NCI-H2081 treated with DMSO at 0.1 percent for 48 hours (cell line): Measurements from ENCODE around the gene FAM83C.
"Not testable (repeated sequence)": the region's sequence is repeated elsewhere in the genome, so short reads cannot be mapped to it uniquely, and the experiment has no call there.

Experiments used
- DNase-seq: peaks from one replicate; lab custom pipeline; 2025; lab: John Stamatoyannopoulos, UW

Gene FAM83C

DNA sequence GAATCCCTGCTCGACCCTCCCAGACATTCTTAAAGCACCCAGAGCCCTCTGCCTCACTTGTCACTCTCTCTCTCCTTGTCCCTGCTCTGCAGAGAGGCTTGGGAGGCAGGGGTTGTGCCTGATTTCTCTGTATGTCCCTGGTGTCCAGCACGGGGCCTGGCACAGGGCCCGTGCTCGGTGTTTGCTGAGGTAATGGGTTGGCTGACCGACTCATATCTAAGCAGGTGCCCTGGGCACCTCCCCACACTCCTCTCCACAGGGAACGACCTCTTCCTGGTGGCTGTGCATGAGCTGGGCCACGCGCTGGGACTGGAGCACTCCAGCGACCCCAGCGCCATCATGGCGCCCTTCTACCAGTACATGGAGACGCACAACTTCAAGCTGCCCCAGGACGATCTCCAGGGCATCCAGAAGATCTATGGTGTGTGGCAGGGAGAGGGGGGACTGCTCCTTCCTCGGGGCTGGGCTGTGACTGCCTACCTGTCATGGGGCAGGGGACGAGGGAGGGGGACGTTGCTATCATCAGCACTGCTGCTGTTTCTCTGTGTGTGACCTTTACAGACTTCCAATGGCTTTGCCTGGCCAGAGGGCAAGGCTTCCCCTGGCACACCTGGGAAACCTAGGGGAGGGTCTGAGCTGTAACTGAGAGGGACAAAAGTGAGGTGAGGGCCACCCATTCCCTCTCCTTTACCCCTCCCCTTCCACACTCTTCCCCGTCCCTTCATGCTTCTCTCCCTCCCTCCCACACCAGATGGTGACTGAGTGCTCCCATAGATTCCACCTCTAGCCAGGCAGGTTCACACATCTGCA, 28.5 kb downstream of the FAM83C start:
- DNase-seq = no peak

DNA sequence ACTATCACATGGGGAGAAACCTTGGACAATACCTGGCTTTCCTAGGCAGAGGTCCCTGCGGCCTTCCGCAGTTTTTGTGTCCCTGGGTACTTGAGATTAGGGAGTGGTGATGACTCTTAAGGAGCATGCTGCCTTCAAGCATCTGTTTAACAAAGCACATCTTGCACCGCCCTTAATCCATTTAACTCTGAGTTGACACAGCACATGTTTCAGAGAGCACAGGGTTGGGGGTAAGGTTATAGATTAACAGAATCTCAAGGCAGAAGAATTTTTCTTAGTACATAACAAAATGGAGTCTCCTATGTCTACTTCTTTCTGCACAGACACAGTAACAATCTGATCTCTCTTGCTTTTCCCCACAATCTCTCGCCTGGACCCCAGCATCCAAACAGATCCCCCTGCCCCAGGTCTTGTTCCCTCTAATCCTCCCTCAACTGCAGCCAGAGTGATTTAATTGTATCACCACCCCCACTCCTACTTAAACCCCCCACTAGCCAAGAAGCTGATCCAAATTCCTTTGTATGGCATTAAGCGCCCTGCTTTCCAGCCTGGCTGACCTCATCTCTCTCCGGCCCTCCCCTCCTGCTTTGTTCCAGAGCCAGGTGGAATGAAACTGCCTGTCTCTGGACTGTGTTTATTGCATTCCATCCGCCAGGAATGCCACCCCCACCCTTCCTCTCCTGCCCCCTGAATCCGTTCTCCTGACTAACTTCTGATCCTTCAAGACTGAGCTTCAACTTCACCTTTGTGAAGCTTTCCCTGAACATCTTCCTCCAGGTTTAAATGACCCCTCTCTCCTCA, 29.3 kb downstream of the FAM83C start:
- not testable (repeated sequence) for DNase-seq

DNA sequence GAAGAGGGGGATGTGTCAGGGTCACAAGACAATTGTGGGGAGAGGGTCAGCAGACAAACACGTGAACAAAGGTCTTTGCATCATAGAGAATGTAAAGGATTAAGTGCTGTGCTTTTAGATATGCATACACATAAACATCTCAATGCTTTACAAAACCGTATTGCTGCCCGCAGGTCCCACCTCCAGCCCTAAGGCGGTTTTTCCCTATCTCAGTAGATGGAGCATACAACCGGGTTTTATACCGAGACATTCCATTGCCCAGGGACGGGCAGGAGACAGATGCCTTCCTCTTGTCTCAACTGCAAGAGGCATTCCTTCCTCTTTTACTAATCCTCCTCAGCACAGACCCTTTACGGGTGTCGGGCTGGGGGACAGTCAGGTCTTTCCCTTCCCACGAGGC, 29.9 kb downstream of the FAM83C start:
- not testable (repeated sequence) for DNase-seq

DNA sequence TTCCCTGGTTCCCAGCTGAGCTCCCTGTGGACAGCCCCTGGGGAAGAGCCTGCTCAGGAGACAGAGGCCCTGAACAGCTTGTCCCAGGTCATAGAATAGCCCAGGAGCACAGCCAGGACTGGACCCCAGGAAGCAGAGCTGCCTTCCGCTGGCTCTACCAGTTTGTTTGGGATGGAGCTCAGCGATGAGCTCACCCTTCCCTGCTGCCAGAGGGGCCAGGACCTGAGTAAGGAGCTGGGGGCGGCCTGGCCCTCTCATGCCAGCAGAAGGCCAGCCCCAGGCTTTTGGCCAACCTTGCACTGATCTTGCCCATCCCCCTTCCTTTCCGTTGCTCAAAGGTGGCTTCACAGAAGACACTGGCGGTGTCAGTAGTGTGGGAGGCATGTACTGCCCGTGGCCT, 31.8 kb downstream of the FAM83C start:
- DNase-seq = no peak

DNA sequence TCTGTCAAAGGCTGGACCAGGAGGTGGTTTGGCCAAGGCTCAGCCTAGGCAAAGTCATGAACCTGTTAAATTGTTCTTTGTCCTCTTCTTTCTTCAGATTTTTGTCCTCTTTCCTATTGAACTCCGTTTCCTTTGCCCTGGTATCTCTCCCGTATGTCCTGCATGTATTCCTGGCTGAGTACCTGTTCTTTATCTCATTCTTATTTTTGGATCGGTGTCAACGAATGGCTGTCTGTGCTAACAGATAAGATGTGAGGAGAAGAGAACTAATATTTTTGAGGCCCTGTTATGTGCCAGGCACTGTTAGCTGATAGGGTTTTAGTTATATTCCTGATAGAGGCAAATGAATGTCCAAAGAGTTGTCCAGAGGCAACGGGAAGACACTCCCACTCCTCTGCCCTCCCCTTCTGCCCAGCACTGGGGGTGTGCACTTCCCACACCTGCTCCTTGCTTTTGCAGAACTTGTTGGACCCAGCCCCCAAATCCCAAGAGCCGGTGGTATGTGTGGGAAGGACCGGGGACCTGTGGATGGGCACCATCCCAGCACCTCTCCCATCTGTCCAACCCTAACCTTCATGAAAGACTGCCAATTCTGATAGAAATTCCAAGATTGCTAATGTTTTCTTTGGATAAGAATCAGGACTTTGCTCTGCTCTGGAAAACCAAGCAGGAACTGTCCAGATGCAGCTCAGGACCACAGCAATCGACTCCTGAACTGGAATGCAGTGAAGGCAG, 34.9 kb downstream of the FAM83C start:
- DNase-seq = no peak

DNA sequence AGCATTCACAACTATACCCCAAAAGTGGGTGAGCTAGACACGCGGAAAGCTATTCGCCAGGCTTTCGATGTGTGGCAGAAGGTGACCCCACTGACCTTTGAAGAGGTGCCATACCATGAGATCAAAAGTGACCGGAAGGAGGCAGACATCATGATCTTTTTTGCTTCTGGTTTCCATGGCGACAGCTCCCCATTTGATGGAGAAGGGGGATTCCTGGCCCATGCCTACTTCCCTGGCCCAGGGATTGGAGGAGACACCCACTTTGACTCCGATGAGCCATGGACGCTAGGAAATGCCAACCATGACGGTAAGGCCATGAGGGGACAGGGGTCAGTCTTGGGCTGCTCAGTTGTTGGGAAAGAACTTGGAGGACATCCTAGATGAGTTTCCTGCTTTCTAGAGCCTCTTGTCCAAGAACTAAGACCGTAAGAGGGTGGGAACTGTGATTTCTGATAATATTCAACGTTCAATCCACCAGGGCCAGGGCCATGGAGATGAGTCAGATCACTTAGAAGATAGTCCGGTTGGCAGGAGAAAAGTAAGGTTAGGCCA, 37.7 kb downstream of the FAM83C start:
- no peak for DNase-seq

DNA sequence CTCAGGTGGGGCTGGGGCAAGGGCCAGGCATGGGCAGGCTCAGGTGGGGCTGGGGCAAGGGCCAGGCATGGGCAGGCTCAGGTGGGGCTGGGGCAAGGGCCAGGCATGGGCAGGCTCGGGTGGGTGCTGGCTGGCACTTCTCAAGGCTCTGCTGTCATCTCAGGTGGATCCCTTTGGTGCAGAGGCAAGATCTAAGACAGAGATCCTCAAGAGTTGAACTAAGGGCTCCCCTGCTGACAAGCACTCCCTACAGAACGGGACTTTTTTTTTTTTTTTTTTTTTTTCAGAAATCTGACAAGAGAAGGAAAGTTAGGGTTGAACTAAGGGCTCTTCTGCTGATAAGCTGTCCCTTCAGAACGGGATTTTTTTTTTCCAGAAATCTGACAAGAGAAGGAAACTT, 39.2 kb downstream of the FAM83C start:
- no peak for DNase-seq

DNA sequence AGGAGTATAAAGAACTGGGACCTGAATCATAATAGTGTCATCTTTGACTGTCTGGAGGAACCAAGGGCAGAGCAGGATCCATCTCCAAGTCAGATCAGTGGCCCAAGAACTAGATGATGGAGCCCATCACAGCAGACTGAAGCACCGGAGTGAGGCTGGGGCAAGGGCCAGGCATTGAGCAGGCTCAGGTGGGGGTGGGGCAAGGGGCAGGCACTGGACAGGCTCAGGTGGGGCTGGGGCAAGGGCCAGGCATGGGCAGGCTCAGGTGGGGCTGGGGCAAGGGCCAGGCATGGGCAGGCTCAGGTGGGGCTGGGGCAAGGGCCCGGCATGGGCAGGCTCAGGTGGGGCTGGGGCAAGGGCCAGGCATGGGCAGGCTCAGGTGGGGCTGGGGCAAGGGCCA, 39.6 kb downstream of the FAM83C start:
- DNase-seq = not testable (repeated sequence)

DNA sequence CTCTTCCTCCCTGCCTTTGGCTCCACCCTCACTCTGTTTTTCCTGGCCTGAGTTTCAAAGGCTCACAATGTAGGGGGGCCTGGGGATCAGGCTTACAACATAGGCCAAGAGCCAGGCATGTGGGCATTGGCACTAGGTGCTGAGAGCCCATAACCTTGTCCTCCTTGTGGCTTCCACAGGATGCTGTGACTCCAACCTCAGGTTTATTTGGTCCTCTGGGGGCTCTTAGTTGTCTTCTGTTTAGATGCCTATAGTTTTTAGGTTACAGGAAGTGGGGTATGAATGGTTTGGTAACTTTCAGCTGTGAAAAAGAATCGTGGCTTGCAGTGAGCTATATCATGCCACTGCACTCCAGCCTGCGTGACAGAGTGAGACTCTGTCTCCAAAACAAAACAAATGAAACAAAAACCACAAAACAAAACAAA, 40.2 kb downstream of the FAM83C start:
- no peak for DNase-seq

DNA sequence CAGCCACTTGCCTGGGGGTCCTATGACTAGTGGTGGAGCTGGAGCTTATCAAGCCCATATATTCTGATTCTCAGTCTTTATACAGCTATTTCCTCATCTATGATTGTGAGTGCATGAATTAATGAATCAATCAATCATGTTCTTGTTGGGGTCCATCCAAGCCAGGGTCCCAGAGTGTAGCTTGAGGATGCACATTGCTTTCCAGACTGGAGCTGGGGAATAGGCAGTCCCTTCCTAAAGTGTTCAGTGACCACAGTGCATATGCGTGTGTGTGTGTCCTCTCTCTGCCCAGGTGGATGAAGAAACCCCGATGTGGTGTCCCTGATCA, 40.6 kb downstream of the FAM83C start:
- no peak for DNase-seq

DNA sequence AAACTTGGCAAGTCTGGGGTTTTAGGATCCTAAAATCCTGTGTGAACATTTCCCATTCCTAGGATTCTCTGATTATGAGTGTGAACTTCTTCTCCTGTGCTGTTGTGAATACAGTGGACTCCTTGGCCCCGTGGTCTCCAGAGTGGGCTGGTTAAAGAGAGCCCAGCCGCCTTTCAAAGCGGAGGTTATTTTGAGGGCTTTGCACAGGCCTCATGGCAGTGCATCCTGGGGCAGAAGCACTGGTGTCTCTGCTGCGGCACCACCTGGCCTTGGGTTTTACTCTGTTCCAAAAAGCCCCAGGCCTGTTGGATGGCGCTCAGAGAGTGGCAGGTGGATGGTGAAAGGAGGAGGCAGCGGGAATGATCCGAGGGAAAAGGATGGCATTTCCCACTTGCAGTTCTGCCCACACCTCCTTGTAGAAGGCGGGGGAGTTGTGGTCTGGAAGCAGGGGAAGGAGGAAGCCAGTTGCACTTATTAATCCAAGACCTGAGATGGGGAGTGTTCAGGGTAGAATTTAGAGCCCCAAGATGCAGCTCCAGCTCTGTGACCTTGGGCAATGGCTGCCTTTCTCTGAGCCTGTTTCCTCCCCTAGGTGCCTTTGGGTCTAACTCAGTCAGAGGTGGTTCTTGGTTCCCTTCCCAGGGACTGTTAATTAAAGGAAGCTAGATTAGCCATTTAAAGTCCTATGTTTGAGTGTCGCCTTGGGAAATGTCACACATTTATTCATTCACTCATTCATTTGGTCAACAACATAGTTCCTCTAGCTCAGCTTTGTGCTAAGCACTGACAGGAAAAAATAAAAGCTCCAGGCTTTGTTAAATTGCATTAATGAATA, 43.4 kb downstream of the FAM83C start:
- no peak for DNase-seq

DNA sequence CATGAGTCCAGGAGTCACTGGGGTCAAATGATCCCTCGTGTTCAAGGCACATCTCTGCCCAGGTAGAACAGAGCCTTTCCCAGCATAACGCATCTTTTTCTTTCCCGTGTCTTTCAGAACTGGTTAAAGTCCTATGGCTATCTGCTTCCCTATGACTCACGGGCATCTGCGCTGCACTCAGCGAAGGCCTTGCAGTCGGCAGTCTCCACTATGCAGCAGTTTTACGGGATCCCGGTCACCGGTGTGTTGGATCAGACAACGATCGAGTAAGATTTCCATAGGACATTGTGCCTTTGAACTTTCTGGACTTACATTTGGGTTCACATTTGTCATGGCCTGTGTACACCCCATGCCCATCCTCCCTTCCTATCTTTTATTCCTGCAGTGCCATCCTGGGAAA, 45.5 kb downstream of the FAM83C start:
- DNase-seq = no peak

DNA sequence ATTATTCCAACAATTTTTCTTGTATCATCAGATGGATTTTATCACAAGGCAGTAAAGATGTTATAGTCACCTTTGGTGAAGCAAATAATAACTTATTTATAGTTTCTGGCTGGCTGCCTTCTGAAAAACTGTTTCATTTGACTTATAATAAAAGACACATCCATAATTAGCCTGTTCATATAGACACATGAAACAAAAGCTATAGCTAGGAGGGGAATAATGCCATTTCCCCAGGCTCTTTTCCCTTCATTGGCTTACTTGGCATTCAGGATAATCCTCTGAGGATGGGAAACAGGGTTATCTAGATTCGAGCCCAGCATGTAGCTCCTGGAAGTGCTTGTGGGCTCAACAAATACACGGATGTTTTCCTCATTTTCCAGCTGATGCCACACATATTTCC, 48.2 kb downstream of the FAM83C start:
- no peak for DNase-seq

DNA sequence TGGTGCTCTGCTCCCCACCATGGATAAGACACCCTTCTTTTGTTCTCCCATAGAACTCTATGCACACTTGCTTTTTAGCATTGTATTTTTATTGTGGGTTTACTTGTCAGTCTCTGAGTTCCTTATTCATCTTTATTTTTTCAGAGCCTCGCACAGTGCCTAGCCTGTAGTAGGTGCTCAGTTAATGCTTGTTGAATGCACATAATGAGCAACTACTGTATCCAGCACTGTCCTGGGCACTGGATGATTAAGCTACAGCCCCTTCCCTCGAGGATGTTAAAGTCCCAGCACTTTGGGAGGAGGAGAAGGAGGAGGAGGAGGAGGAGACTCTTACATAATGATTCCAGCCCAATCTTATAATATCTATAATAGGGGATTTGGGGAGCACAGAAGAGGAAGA, 48.9 kb downstream of the FAM83C start:
- DNase-seq = no peak

DNA sequence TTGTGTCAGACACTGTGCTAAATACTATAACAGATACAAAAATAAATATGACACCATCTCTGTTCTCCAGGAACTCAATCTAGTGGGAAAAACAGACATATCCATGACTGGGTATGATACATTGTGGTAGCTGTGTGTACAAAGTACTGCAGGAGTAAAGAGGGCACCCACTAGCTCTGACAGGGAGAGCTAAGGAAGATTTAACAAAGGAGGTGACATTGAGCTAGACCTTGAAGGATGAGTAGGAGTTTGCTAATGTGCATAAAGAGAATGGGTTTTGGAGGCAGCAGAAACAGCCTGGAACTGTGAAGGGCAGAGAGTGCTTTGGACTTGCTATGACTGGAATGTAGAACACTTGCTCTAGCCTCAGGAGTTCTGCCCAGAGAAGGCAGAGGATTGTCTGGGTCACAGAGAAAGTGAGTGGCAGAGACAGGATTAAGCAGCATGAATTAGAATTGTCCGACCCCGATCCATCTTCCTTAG, 51.4 kb downstream of the FAM83C start:
- DNase-seq = no peak

DNA sequence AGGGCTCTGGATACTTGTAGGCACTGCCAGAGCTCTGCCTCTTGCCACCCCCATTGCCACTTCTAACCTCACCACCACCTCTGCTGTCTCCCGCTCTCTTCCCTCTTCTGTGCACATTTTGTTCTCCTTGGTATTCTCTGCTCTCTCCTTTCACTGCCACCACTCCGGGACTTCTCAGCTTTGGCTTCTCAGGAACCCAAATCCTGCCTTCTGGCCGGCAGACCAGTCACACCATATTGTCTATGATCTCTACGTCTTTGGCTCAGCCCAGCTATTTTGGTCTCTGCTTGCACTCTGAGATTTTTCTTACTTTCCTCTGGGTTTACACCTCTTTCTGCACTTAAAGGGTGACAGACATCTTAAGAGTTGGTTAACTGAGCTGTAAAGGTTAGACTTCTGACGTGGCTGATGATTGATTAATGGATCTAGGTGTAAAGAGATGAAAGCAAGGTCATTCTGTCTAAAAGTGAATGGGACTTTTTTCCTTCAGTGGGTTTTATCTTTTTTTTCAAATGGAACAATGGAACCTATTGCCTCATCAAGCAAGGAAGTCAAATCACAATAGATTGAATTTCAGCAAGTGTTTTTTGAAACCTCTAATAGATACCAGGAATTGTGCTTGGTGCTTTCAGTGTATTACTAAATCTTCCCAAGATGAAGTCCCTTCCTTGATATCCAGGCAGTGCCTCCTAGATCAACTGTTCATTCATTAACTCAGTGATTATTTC, 52.0 kb downstream of the FAM83C start:
- no peak for DNase-seq

DNA sequence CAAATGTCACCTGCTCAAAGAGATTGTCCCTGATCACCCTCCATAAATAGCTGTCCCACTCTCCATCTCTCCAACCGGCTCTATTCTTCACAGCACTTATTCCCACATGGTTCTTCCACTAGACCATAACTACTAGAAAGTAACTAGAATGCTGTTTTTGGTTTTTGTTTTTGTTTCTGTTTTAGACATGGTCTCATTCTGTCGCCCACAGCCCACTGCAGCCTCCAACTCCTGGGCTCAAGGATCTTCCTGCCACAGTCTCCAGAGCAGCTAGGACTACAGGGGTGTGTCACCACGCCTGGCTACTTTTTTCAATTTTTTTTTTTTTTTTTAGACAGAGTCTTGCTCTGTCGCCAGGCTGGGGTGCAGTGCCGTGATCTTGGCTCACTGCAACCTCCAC, 53.5 kb downstream of the FAM83C start:
- DNase-seq = no peak

DNA sequence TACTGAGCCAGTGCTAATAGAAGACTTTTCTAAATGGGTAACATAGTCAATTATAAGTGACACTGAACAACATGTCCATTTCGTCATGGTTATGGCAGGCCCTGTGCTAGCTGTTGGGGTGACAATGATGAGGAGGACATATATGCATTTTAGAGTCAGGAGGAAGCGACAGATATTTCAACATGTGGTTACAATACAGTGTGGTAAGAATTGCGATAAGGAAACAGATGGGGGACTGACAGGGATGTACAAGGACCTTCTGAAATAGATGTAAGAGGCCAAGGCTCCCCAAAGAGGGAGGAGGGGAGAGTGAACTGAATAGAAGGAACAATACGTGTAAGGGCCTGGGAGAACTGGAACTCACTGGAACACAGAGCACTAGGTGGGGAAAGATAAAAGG, 54.1 kb downstream of the FAM83C start:
- DNase-seq = no peak

DNA sequence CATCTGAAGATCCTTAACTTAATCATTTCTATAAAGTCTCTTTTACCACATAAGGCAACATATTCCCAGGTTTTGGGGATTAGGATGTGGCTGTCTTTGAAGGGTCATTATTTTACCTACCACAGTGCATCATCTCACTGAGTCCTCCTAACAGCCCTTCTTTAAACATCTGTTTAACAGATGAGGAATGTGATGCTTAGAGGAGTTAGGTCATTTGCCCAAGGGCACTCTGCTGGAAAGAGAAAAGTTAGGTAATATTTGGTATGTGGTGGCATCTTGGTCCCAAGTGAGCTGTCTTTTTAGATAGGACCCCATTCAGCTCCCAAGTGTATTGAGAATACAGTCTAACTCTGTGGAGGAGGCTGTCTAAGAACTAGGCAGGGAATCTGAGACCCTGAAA, 54.7 kb downstream of the FAM83C start:
- no peak for DNase-seq

DNA sequence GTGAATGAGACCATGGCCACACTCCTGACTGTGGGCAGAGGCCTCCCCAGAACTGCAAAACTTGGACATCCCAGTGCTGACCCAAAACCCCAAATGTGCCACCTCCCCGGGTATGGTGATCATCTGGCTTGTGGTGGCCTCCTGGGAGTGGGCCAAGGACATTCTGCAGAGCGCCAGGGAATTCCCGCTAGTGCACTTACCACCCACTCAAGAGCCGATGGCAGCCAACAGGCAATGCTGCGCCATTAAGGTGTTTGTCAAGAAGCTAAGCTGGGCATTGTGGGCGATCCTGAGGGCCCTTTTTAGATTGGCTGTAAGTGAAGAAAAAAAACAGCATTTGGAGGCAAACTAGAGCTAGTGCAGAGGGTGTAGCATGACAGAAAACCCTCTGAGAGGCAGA, 56.3 kb downstream of the FAM83C start:
- DNase-seq = no peak
